Neural progenitor cell (in vitro differentiated cells): Measurements from ENCODE around the gene TRNT1. TPM values are rescaled to one million over a fixed set of nuclear protein-coding genes. Genes with fewer than 3 reads are reported as not detected.

Source experiments
- DNase-seq: peaks from one replicate; pipeline ENCODE4 v3.0.0-alpha.2; 2016; ENCODE audit warnings: low spot score
- H2AFZ ChIP-seq: fragments of 200-600 bp; sonication (generic); replicated peaks from 2 replicates; pipeline ENCODE4 v1.6.1; 2016; ENCODE audit warnings: antibody characterized with exemption
- H3F3A ChIP-seq: fragments of 200-600 bp; sonication (generic); 2 replicates; pipeline ENCODE4 v1.6.1; 2016; ENCODE audit warnings: antibody characterized with exemption, low read depth
- H3K27ac ChIP-seq: fragments of 200-600 bp; sonication (generic); 2 replicates; pipeline ENCODE4 v1.5.1; 2016; ENCODE audit warnings: mild to moderate bottlenecking
- H3K27me3 ChIP-seq: fragments of 200-600 bp; sonication (generic); 2 replicates; pipeline ENCODE4 v1.6.1; 2016; ENCODE audit warnings: mild to moderate bottlenecking, moderate library complexity
- H3K36me3 ChIP-seq: fragments of 200-600 bp; sonication (generic); 2 replicates; pipeline ENCODE4 v1.5.1; 2016
- H3K4me1 ChIP-seq: fragments of 200-600 bp; sonication (generic); 2 replicates; pipeline ENCODE4 v1.6.1; 2016; ENCODE audit warnings: mixed run types
- H3K4me2 ChIP-seq: fragments of 200-600 bp; sonication (generic); 2 replicates; pipeline ENCODE4 v1.6.1; 2016
- H3K4me3 ChIP-seq: fragments of 200-600 bp; sonication (generic); 2 replicates; pipeline ENCODE4 v1.5.1; 2016
- H3K79me2 ChIP-seq: fragments of 200-600 bp; sonication (generic); 2 replicates; pipeline ENCODE4 v1.6.1; 2016; ENCODE audit warnings: low read depth
- H3K9ac ChIP-seq: fragments of 200-600 bp; sonication (generic); 2 replicates; pipeline ENCODE4 v1.6.1; 2016
- H3K9me3 ChIP-seq: fragments of 200-600 bp; sonication (generic); 2 replicates; pipeline ENCODE4 v1.5.1; 2016; ENCODE audit warnings: low read depth
- H4K20me1 ChIP-seq: fragments of 200-600 bp; sonication (generic); 2 replicates; pipeline ENCODE4 v1.6.1; 2016; ENCODE audit warnings: low read depth
- H3K27ac Mint-ChIP-seq: 3 replicates; pipeline ENCODE4 v1.8.0; 2021; ENCODE audit warnings: mixed read lengths
- H3K27me3 Mint-ChIP-seq: 2 replicates; pipeline ENCODE4 v1.8.0; 2022; ENCODE audit warnings: low read depth, mild to moderate bottlenecking, inconsistent platforms, moderate library complexity, mixed read lengths; ENCODE audit not compliant: insufficient read depth
- H3K36me3 Mint-ChIP-seq: 3 replicates; pipeline ENCODE4 v1.8.0; 2021; ENCODE audit warnings: mixed read lengths
- H3K4me1 Mint-ChIP-seq: 3 replicates; pipeline ENCODE4 v1.8.0; 2021; ENCODE audit warnings: mixed read lengths
- H3K4me3 Mint-ChIP-seq: 3 replicates; pipeline ENCODE4 v1.8.0; 2021; ENCODE audit warnings: mild to moderate bottlenecking, moderate library complexity, mixed read lengths
- H3K9me3 Mint-ChIP-seq: 3 replicates; pipeline ENCODE4 v1.8.0; 2020; ENCODE audit warnings: mixed read lengths
- EZH2 ChIP-seq: fragments of 200-600 bp; sonication (generic); IDR thresholded peaks from 2 replicates; pipeline ENCODE4 v1.6.1; 2017; ENCODE audit warnings: antibody characterized with exemption, mild to moderate bottlenecking, moderate library complexity
- EZH2phosphoT487 ChIP-seq: fragments of 200-600 bp; sonication (generic); IDR thresholded peaks from 2 replicates; pipeline ENCODE4 v1.6.1; 2017; ENCODE audit warnings: antibody characterized with exemption
- total RNA-seq: library from RNA; depleted of rRNA; stranded (reverse); fragments of >200 nt; gene quantifications from 2 replicates; pipeline ENCODE4 v1.2.3, GENCODE V29; 2015; ENCODE audit warnings: low replicate concordance
- TF ChIP-seq, protein P1 (sequence below): fragments of 200-600 bp; sonication (generic); IDR thresholded peaks from 2 replicates; pipeline ENCODE4 v1.5.1; 2017; ENCODE audit warnings: antibody characterized with exemption, mild to moderate bottlenecking

TRNT1 gene
- total RNA-seq, 1 donor from 2014 or later, result 38.8 TPM

DNA sequence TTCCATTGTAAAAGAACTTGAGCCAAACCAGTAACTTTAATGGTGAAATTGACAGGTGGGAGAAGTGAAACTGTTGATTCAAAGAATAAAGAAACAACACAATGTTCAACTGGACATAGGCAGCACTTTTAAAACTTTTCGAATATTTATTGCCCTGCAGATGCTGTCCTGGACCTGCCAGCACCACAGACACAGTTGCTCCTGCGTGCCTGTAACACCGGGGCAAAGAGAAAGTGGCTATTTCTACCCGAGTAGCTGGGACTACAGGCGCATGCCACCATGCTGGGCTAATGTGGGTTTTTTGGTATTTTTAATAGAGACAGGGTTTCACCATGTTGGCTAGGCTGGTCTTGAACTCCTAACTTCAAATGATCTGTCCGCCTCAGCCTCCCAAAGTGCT, 24.0 kb upstream of the TRNT1 start:
- Histone ChIP-seq H3K79me2 (no peaks in the 10 kb centered on the region), H2AFZ (no peak overlapping the region), H3K9ac (no peak overlapping the region), H3F3A (no peaks in the 10 kb centered on the region), H3K4me1 (no peaks in the 10 kb centered on the region), H3K9me3 (no peaks in the 10 kb centered on the region), H4K20me1 (no peaks in the 10 kb centered on the region), H3K36me3 (no peaks in the 10 kb centered on the region), H3K4me2 (no peak overlapping the region), H3K27ac (no peak overlapping the region), H3K4me3 (no peak overlapping the region), H3K27me3 (no peaks in the 10 kb centered on the region)
- no peaks in the 10 kb centered on the region for H3K4me1 Mint-ChIP-seq
- H3K27ac Mint-ChIP-seq, result no peak overlapping the region
- no peak for TF ChIP-seq EZH2
- TF ChIP-seq EZH2phosphoT487, result no peak
- TF ChIP-seq, protein P1, sequence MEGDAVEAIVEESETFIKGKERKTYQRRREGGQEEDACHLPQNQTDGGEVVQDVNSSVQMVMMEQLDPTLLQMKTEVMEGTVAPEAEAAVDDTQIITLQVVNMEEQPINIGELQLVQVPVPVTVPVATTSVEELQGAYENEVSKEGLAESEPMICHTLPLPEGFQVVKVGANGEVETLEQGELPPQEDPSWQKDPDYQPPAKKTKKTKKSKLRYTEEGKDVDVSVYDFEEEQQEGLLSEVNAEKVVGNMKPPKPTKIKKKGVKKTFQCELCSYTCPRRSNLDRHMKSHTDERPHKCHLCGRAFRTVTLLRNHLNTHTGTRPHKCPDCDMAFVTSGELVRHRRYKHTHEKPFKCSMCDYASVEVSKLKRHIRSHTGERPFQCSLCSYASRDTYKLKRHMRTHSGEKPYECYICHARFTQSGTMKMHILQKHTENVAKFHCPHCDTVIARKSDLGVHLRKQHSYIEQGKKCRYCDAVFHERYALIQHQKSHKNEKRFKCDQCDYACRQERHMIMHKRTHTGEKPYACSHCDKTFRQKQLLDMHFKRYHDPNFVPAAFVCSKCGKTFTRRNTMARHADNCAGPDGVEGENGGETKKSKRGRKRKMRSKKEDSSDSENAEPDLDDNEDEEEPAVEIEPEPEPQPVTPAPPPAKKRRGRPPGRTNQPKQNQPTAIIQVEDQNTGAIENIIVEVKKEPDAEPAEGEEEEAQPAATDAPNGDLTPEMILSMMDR, result no peak
- H3K9me3 Mint-ChIP-seq, result no peaks in the 10 kb centered on the region
- H3K27me3 Mint-ChIP-seq, result peaks cover 3% of the 10 kb centered on the region
- H3K36me3 Mint-ChIP-seq, result no peaks in the 10 kb centered on the region
- no peak for DNase-seq
- H3K4me3 Mint-ChIP-seq, result no peak overlapping the region

DNA sequence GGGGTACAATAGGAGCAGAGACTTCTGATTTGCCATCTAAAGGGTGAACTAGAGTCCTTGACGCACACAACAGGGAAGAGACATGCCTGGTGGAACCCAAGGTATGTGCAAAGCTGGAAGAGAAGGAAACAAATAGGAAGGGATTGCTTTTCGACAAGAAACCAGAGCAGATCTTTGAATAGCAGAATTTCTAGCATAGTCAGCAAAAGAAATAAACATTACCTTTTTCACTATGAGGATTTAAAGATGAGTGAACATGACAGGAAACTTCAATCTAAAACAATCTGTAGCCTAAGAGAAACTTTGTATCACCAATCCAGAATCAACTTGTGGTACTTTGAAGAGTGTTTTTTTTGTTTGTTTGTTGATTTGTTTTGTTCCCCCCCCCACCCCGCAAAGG, 21.5 kb upstream of the TRNT1 start:
- no peaks in the 10 kb centered on the region for H3K27me3 ChIP-seq
- H3K9ac ChIP-seq, result no peak overlapping the region
- peaks cover under 1% of the 10 kb centered on the region for H3F3A ChIP-seq
- no peaks in the 10 kb centered on the region for H3K36me3 Mint-ChIP-seq
- no peak for DNase-seq
- TF ChIP-seq, protein P1, result no peak
- TF ChIP-seq EZH2, result no peak
- H3K27me3 Mint-ChIP-seq, result no peaks in the 10 kb centered on the region
- no peak overlapping the region for H3K4me3 Mint-ChIP-seq
- H3K4me3 ChIP-seq, result no peak overlapping the region
- no peak overlapping the region for H3K27ac Mint-ChIP-seq
- no peak overlapping the region for H2AFZ ChIP-seq
- H3K4me2 ChIP-seq, result no peak overlapping the region
- no peak overlapping the region for H3K27ac ChIP-seq
- no peaks in the 10 kb centered on the region for H4K20me1 ChIP-seq
- H3K79me2 ChIP-seq, result no peaks in the 10 kb centered on the region
- H3K9me3 ChIP-seq, result no peaks in the 10 kb centered on the region
- no peaks in the 10 kb centered on the region for H3K4me1 Mint-ChIP-seq
- H3K9me3 Mint-ChIP-seq, result no peaks in the 10 kb centered on the region
- peaks cover 2% of the 10 kb centered on the region for H3K4me1 ChIP-seq
- no peaks in the 10 kb centered on the region for H3K36me3 ChIP-seq

DNA sequence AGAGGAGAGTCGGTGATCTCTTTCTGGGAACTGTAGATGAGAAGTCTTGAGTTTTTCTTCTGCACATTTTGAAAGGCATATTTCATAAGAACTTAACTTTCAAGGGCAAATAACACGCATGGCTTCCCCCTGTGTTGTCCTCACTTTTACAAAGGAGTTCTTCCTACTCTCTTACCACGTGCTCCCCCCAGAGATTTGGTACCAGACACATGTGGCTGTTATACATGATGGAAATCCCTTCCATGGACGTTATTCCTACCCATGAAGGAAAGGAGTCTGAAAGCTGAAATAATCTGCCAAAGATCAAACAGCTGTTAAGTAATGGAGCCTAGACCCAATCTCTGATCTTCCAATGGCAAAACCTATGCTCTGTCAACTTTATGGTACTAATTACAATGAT, 20.9 kb upstream of the TRNT1 start:
- H3K4me3 Mint-ChIP-seq, result no peak overlapping the region
- Histone ChIP-seq H3K4me2 (no peak overlapping the region), H3K79me2 (no peaks in the 10 kb centered on the region), H3K9ac (no peak overlapping the region), H3K36me3 (no peaks in the 10 kb centered on the region), H4K20me1 (no peaks in the 10 kb centered on the region), H3K4me1 (peaks cover 8% of the 10 kb centered on the region), H3K9me3 (no peaks in the 10 kb centered on the region), H3K27me3 (no peaks in the 10 kb centered on the region), H2AFZ (no peak overlapping the region), H3K27ac (no peak overlapping the region), H3K4me3 (no peak overlapping the region), H3F3A (peaks cover 3% of the 10 kb centered on the region)
- no peaks in the 10 kb centered on the region for H3K27me3 Mint-ChIP-seq
- peaks cover 5% of the 10 kb centered on the region for H3K4me1 Mint-ChIP-seq
- no peaks in the 10 kb centered on the region for H3K36me3 Mint-ChIP-seq
- TF ChIP-seq, protein P1, result no peak
- TF ChIP-seq EZH2 (no peak), EZH2phosphoT487 (no peak)
- no peak for DNase-seq
- no peak overlapping the region for H3K27ac Mint-ChIP-seq
- no peaks in the 10 kb centered on the region for H3K9me3 Mint-ChIP-seq

DNA sequence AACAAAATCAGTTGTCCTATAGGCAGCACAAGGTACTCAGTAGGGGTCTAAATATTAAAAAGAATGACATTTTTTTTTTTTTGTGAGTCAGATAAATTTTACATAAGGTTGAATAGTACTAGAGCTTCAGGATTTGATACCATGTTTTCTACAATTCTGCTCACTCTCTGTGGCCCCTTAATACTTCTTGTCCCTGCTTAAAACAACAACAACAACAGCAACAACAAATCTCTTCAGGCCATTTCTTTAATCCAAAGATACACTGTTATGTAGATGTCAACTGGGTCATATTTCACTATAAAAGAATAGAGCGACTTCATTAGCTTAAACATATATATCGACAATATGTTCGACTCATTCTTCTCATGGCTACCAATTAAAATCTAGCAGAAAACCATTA, 19.6 kb upstream of the TRNT1 start:
- DNase-seq, result no peak
- Histone ChIP-seq H3K79me2 (no peaks in the 10 kb centered on the region), H3K9ac (no peak overlapping the region), H3K4me1 (peaks cover 8% of the 10 kb centered on the region), H3F3A (peaks cover 3% of the 10 kb centered on the region), H3K36me3 (no peaks in the 10 kb centered on the region), H3K27me3 (no peaks in the 10 kb centered on the region), H3K9me3 (no peaks in the 10 kb centered on the region), H3K27ac (no peak overlapping the region), H3K4me3 (no peak overlapping the region), H4K20me1 (no peaks in the 10 kb centered on the region), H2AFZ (no peak overlapping the region), H3K4me2 (no peak overlapping the region)
- H3K27me3 Mint-ChIP-seq, result no peaks in the 10 kb centered on the region
- no peaks in the 10 kb centered on the region for H3K9me3 Mint-ChIP-seq
- no peaks in the 10 kb centered on the region for H3K36me3 Mint-ChIP-seq
- TF ChIP-seq, protein P1, result no peak
- TF ChIP-seq EZH2phosphoT487, result no peak
- no peak for TF ChIP-seq EZH2
- H3K4me1 Mint-ChIP-seq, result peaks cover 5% of the 10 kb centered on the region
- no peak overlapping the region for H3K27ac Mint-ChIP-seq
- H3K4me3 Mint-ChIP-seq, result no peak overlapping the region
